SK-N-SH treated with all-trans-retinoic acid at 6 μM for 48 hours (cell line): ENCODE measurements around the gene GLRX3.

Source experiments
- ARNTL ChIP-seq: fragments of 450-650 bp; formaldehyde crosslinking; IDR thresholded peaks from 2 replicates; pipeline ENCODE4 v1.5.0; 2020; ENCODE audit warnings: low read depth, mild to moderate bottlenecking, moderate library complexity, borderline replicate concordance
- BACH2 ChIP-seq: fragments of 250-450 bp; sonication (Bioruptor Pico); IDR thresholded peaks from 2 replicates; pipeline ENCODE4 v1.9.0; 2021; ENCODE audit warnings: mild to moderate bottlenecking, borderline replicate concordance
- CREB5 ChIP-seq: fragments of 250-450 bp; sonication (Bioruptor Pico); IDR thresholded peaks from 2 replicates; pipeline ENCODE4 v1.5.1; 2020; ENCODE audit warnings: low read depth, mild to moderate bottlenecking, moderate library complexity
- PATZ1 ChIP-seq: fragments of 250-450 bp; sonication (Bioruptor Pico); IDR thresholded peaks from 2 replicates; pipeline ENCODE4 v1.8.0; 2020; ENCODE audit warnings: mild to moderate bottlenecking, moderate library complexity, borderline replicate concordance
- POU6F1 ChIP-seq: fragments of 250-450 bp; sonication (Bioruptor Pico); IDR thresholded peaks from 2 replicates; pipeline ENCODE4 v1.8.0; 2021; ENCODE audit warnings: low read depth, mild to moderate bottlenecking, moderate library complexity, borderline replicate concordance
- RARB ChIP-seq: fragments of 250-450 bp; sonication (Bioruptor Pico); IDR thresholded peaks from 2 replicates; pipeline ENCODE4 v1.8.0; 2021; ENCODE audit warnings: mild to moderate bottlenecking, moderate library complexity
- ZFP30 ChIP-seq: fragments of 450-650 bp; formaldehyde crosslinking; IDR thresholded peaks from 2 replicates; pipeline ENCODE4 v1.5.0; 2022; ENCODE audit warnings: mild to moderate bottlenecking, moderate library complexity
- ZNF565 ChIP-seq: fragments of 450-650 bp; formaldehyde crosslinking; conservative IDR thresholded peaks from 2 replicates; pipeline ENCODE4 v1.5.0; 2020; ENCODE audit warnings: low read depth, mild to moderate bottlenecking, moderate library complexity

GRCh38 chr10:130224228-130224627 lies 88.0 kb downstream of the GLRX3 start:
- TF ChIP-seq ZNF565 (no peak), ARNTL (no peak), RARB (CRISPR knock-in tag) (no peak), ZFP30 (CRISPR knock-in tag) (no peak), PATZ1 (no peak), CREB5 (CRISPR knock-in tag) (no peak), POU6F1 (no peak), BACH2 (CRISPR knock-in tag) (no peak)
